ENCODE measurements around the gene TBC1D7.

The TBC1D7 gene

DNA sequence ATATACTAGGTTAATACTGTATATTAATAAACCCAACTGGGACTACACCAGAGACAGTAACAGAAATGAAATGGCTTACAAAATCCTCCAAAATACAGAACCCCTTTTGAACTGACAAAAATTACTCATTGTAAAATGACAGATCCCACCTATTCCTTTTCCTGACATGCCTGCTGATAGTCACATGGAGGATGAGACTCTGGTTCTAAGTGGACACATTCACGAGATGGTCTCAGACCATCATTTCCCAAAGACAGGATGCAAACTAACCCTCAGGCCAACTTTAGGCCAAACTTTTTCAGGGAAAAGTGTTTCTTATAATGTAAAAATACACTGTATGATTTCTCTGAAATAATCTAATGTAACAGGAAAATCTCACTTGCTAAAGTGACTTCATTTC, 22.5 kb downstream of the TBC1D7 start:
- no peak overlapping the region for H3K4me3 ChIP-seq (ENCODE audit: low read depth, low read length)
- ChIA-PET POLR2A (interaction anchor here (0.7 kb wide), 1 partner anchor 237 kb away, joined by 3 read pairs; no protein-coding TSS in a partner anchor), CTCF (no interaction called here)
- DNase-seq (ENCODE audit: low read depth, low spot score) = no peak
- TF ChIP-seq CTCF (IDR thresholded peaks at IDR 0.05; ENCODE audit: insufficient read depth, low read length, missing control alignments) = no peak

DNA sequence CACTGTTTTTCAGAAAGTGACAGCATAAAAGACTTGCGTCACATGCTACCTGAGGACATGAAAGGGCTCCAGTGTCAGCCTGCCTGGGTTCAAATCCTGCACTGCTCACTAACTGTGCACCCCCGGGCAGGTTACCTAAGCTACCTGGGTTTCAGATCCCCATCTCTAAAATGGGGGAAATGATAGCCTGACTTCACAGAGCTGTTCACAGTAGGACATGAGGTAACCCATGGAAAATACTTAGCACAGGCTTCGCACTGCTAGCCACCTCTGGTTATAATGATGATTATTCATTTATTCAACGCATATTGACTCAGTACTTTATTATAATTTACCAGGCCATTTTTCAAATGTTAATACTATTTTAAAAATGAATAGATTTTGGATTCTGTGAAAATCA, 23.0 kb downstream of the TBC1D7 start:
- H3K4me3 ChIP-seq (ENCODE audit: low read depth, low read length) = no peak overlapping the region
- ChIA-PET CTCF (no interaction called here), POLR2A (no interaction called here)
- no peak for TF ChIP-seq CTCF (IDR thresholded peaks at IDR 0.05; ENCODE audit: insufficient read depth, low read length, missing control alignments)
- no peak for DNase-seq (ENCODE audit: low read depth, low spot score)

DNA sequence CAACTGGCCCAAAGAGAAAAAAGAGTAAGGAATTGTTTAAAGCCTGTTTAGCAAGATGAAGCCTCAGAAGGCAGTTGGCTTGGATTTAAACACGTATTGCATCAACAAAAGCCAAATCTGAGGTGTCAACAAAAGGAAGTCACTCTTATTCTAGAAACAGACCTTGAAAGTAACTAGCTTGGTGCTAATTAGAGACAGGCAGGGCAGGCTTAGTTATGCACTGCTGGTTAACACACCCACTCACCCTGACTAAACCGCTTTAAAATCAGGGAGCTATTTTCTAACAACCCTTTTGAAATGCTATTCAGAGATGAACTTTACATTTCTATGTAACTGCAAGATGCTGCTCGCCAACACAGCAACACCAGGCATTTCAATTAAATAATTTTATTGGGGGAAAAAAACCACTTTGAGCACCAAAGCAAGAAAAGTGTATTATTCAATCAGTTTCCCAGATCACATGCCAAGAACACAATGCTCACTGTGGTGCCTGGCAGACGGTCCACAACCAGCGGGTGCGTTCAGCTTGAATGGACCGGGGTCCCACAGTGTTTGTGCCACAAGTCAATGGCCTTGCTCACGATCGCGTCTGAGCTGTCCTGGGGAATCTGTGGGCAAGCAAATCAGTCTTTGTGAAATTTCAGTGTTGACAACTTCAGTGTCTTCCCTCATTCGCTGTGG, 23.6 kb downstream of the TBC1D7 start:
- no peak overlapping the region for H3K4me3 ChIP-seq (ENCODE audit: low read depth, low read length)
- CTCF ChIA-PET = no interaction called here
- TF ChIP-seq CTCF (IDR thresholded peaks at IDR 0.05; ENCODE audit: insufficient read depth, low read length, missing control alignments) = no peak
- POLR2A ChIA-PET = no interaction called here
- DNase-seq (ENCODE audit: low read depth, low spot score) = no peak

GRCh38 chr6:13304101-13304500, 24.2 kb downstream of the TBC1D7 start:
- ChIA-PET CTCF (interaction anchor here (1.5 kb wide), 1 partner anchor 31 kb away, joined by 3 read pairs; no protein-coding TSS in a partner anchor), POLR2A (no interaction called here)
- no peak for TF ChIP-seq CTCF (IDR thresholded peaks at IDR 0.05; ENCODE audit: insufficient read depth, low read length, missing control alignments)
- no peak for DNase-seq (ENCODE audit: low read depth, low spot score)
- H3K4me3 ChIP-seq (ENCODE audit: low read depth, low read length) = no peak overlapping the region

GRCh38 chr6:13303668-13304017, 24.7 kb downstream of the TBC1D7 start:
- no peak overlapping the region for H3K4me3 ChIP-seq (ENCODE audit: low read depth, low read length)
- no peak for DNase-seq (ENCODE audit: low read depth, low spot score)
- ChIA-PET CTCF (interaction anchor here (1.5 kb wide), 1 partner anchor 31 kb away, joined by 3 read pairs; no protein-coding TSS in a partner anchor), POLR2A (no interaction called here)
- no peak for TF ChIP-seq CTCF (IDR thresholded peaks at IDR 0.05; ENCODE audit: insufficient read depth, low read length, missing control alignments)

GRCh38 chr6:13302751-13303667, 25.3 kb downstream of the TBC1D7 start:
- DNase-seq (ENCODE audit: low read depth, low spot score) = peak; percentile 95
- CTCF ChIA-PET = interaction anchor here (1.5 kb wide), 3 partner anchors 27 to 108 kb away, joined by 3 to 6 read pairs (median 5); no protein-coding TSS in a partner anchor
- no peak for TF ChIP-seq CTCF (IDR thresholded peaks at IDR 0.05; ENCODE audit: insufficient read depth, low read length, missing control alignments)
- POLR2A ChIA-PET = interaction anchor here (0.8 to 1.2 kb wide), 3 partner anchors 10 to 272 kb away, joined by 3 to 4 read pairs (median 3); partner anchors contain the start of genes SIRT5 and TBC1D7
- H3K4me3 ChIP-seq (ENCODE audit: low read depth, low read length) = no peak overlapping the region

Measured in AG04449 (cell line).